T-helper 1 cell treated with Interleukin-12 subunit alpha and Interleukin-12 subunit beta and Interleukin-4 antibody, amounts not matched to agents 30 ng/mL and 1 ng/mL, for 36 hours (primary cell): ENCODE measurements around the gene SNAP47. TPM values are rescaled to one million over a fixed set of nuclear protein-coding genes. Genes with fewer than 3 reads are reported as not detected.
"Not testable (repeated sequence)": the region's sequence is repeated elsewhere in the genome, so short reads cannot be mapped to it uniquely, and the experiment has no call there.

Source experiments
- intact Hi-C: fragments of 100-400 bp; cut with micrococcal nuclease; formaldehyde crosslinking; loops from one replicate; pipeline ENCODE4 v1.15.1; 2024
- total RNA-seq: library from RNA; stranded (reverse); gene quantifications from 2 replicates; pipeline ENCODE4 v1.2.3, GENCODE V29; 2022

Gene SNAP47
- total RNA-seq: 36.1 and 38.4 TPM in 2 replicates

DNA sequence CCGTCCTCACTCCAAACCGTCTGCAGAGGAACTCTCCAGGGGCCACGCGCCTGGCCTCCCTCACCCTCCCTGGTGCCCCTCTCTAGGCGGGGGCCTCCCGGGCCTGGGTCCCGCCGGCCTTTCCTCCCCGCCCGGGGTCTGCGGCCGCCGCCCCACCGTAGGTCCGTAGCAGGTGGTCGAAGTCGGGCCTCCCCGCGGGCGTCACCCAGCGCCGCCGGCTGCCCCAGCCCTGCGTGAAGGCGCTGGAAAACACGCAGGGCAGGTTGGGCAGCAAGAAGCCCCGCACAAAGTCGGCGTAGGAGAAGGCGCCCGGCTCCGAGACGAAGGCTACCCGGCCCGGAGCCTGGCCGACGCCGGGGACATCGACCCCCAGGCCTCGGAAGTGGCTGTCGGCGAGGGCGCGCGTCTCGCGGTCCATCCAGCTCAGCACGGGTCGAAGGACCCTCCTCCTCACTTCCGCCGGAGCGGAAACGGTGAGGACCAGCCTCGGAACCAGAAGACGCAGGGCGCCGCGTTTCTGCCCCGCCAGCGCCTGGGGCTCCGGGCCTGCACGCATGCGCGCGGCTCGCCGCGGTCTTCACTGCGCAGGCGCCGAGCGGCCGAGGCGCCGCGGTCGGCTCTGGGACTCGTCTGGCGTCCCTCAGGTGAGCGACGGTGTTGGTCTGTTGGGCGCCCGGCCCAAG is at the start of gene SNAP47, which contains the start of gene JMJD4:
Gene SNAP47 (plus strand): TSS at position 580 of the 683 bp plus-strand sequence. CDS start 12,302 bp downstream, outside the sequence.
Gene JMJD4 (minus strand): TSS at position 447 of the 683 bp plus-strand sequence. CDS start 29 bp downstream, at position 418.
- intact Hi-C loops: loop anchor here (1.0 to 10.0 kb wide), 18 partner anchors 28 to 1673 kb away; partner anchors contain the start of genes ARF1, C1orf35, GUK1 and H3-3A

GRCh38 chr1:227685807-227686206 is 49.4 kb upstream of the SNAP47 start:
- intact Hi-C loops: no loop called here

DNA sequence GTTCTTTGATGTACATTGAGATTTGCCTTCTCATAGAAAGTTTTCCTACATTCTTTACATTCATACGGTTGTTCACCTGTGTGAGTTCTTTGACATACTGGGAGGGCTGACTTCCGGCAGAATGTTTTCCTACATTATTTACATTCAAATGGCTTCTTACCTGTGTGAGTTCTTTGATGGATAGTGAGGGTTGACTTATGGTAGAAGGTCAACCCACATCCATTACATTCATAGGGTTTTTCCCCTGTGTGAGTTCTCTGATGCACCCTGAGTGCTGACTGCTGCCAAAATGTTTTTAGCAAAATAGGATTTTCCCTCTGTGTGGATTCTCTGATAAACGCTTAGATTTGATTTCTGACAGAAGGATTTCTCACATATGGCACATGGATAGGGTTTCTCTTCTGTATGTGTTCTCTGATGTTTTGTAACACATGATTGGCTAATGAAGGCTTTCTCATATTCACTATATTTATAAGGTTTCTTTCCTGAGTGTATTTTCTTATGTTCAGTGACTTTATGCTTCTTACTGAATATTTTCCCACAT is 37.8 kb upstream of the SNAP47 start:
- intact Hi-C loops: no loop called here

GRCh38 chr1:227701631-227702030 is 33.6 kb upstream of the SNAP47 start:
- intact Hi-C loops: not testable (repeated sequence)

DNA sequence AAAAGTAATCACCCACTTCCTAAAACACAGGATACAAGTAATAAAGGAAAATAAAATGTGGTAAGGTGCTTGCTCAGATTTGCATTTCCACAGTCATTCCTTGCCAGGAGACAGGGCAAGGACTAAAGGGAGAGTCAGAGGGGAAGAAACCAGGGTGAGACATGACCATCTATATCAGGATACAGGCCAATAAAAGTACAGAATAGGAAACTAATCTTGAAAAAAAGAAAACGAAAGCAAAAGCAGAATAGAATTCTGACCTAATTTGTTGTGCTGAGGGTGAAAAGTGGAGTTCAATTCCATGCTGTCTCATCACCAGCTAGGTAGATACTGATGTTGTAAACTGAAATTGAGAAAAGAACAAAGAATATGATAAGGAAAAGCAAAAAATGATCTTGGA is 27.4 kb upstream of the SNAP47 start:
- intact Hi-C loops: no loop called here

GRCh38 chr1:227709451-227709850 is 25.8 kb upstream of the SNAP47 start:
- intact Hi-C loops: no loop called here

- intact Hi-C loops: not testable (repeated sequence)
Measured at GRCh38 chr1:227710474-227710873, 24.8 kb upstream of the SNAP47 start.

GRCh38 chr1:227712648-227713047 is 22.6 kb upstream of the SNAP47 start:
- intact Hi-C loops: no loop called here

GRCh38 chr1:227718932-227719331 is 16.3 kb upstream of the SNAP47 start:
- intact Hi-C loops: no loop called here

- intact Hi-C loops: no loop called here
Measured at GRCh38 chr1:227723474-227723873, 11.8 kb upstream of the SNAP47 start.

DNA sequence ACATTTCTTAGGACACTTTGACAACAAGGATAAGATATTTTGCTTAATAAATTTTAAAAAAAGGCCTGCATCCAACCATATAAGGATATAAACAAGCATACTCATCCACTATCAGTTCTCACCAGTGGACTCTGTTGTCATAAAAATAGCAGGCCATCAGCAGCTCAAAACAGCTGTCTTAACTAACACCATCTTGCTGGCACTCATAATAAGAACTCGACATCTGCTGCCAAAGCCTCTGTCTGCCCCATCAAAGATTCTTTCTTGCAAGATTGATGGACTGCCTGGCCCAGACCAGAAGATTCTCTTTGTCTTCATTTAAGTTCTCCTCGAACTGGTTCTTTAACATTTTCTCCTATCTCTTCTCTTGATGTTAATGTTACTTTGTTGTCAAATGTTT is 10.2 kb upstream of the SNAP47 start:
- intact Hi-C loops: loop anchor here (5.0 kb wide), 1 partner anchor 1617 kb away; the partner anchor contains the start of gene CCSAP

GRCh38 chr1:227726318-227726717 is 8.9 kb upstream of the SNAP47 start:
- intact Hi-C loops: loop anchor here (5.0 kb wide), 1 partner anchor 1616 kb away; the partner anchor contains the start of gene CCSAP

GRCh38 chr1:227726924-227727599 is 8.2 kb upstream of the SNAP47 start:
- intact Hi-C loops: loop anchor here (5.0 kb wide), 1 partner anchor 1615 kb away; the partner anchor contains the start of gene CCSAP

GRCh38 chr1:227728059-227728891 is 7.0 kb upstream of the SNAP47 start:
- intact Hi-C loops: loop anchor here (1.0 to 5.0 kb wide), 4 partner anchors 60 to 1614 kb away; partner anchors contain the start of genes ARF1 and CCSAP

DNA sequence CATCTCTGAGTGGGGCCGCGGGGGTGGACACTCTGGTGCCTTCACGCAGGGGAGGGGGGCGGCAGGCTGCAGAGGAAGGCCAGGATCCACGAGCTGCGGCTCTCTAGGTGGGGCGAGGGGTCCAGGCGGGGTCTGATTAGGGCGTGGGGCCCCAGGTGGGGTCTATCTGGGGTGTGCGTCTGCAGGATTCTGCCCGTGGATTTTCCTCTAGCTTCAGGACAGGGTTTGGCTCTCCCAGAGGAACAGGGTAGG is 6.4 kb upstream of the SNAP47 start:
- intact Hi-C loops: loop anchor here (1.0 to 5.0 kb wide), 4 partner anchors 59 to 1613 kb away; partner anchors contain the start of genes ARF1 and CCSAP

DNA sequence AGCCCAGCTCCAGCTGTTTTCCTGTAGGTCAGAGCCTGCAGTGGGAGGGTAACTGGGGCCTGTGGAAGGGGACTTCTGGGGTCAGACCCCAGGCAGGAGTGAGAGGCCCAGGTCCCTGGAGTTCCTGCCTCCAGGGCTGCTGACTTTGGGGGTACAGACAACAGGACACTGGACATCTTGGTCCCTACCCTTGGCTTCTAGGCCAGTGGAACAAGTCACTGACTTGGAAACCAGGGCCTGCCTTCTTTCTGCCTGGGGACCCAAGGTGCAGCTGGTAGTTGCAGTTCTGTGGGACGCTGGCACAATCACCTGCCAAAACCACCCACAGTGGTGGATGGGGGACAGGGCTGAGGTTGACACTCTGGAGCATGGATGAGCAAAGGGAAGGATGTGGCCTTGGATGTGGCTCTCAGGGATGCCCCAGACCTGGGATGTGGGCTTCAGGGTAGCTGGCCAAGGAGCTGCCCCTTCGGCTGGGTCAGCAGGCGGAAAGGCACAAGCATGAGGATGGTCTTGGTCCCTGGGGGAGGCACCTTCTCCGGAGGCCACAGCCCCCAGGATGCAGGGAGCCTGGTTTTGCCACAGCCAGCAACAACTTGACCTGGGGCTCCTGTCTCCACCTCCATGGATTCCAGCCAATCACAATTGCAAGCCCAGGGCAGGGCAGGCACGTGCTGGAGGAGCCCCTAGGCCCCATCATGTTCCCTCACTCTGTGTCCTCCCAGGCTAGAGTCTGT is 5.9 kb upstream of the SNAP47 start:
- intact Hi-C loops: loop anchor here (5.0 kb wide), 1 partner anchor 1613 kb away; the partner anchor contains the start of gene CCSAP

DNA sequence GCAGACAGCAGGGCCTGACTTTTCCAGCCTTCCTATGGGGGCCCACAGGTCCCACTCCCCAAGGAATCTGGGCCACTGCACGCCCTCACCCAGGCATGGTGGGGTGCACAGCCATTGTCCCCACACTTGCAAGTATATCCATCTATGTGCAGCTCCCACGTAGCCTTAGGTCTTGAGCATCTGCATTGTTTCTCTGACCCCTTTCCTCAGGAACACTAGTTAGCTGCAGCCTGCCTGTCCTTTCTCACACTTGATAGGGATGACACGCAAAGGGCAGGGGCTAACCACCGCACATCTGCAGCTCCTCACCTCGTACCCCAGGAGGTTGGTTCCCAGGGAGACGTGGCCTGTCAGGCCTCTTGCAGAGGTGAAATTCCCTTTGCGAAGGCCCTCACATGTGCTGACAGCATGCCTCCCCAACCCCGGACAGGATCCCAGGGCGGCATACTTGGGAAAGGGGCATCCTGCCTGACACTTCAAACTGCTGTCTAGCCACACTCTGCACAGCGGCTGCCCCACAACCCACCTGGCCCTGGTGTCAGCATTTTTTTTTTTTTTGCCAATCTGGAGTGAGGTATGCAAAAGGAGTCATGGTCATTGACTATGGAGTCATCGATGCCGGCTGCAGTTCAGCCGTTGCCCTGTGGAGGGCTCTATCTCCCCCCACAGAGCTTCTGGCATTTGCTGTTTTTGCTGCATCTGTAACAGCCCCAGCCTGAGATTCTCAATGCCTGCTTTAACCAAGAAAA is 5.2 kb upstream of the SNAP47 start:
- intact Hi-C loops: loop anchor here (1.0 to 10.0 kb wide), 6 partner anchors 216 to 1612 kb away; partner anchors contain the start of gene CCSAP

DNA sequence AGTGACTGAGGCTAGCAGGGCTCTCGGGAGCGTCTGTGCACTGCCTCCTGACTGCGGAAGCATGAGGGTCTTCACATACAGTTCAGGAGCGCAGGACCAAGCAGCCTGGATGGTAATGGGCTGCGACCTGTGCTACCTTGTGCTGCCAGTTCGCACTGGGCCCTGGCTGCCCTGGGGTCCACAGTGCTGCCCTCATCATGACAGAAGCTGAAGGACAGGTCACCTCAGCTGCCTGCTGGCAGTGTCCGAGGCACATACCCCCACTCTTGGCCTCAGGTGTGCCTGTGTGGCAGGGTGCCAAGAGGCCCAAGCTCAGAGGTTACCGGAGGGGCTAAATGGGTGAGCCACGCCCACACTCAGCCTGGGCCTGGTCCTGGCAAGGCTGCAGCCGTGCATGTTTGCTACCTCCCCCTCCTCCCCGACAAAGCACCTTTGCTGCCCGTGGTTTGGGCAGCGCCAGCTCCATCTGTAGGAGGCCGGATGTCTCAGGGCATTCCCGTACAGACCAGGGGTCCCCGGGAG is 4.5 kb upstream of the SNAP47 start:
- intact Hi-C loops: loop anchor here (1.0 to 10.0 kb wide), 5 partner anchors 216 to 1056 kb away; no protein-coding TSS in a partner anchor

GRCh38 chr1:227731241-227731677 is 4.0 kb upstream of the SNAP47 start:
- intact Hi-C loops: loop anchor here (5.0 to 10.0 kb wide), 4 partner anchors 249 to 1056 kb away; no protein-coding TSS in a partner anchor
